Stimulated activated CD4-positive, alpha-beta T cell treated with anti-CD3 and anti-CD28 coated beads, Interleukin-12 subunit alpha, Interleukin-12 subunit beta, amount 100 ng/mL, for 48 hours (primary cell): Measurements from ENCODE around the gene TNIK.

Source experiments
- DNase-seq, 3 donors: peaks; one replicate each; pipeline ENCODE4 v3.0.0-alpha.2; 2020; ENCODE audit warnings: low read depth in 2 of 3, low spot score in 1 of 3

Gene TNIK

DNA sequence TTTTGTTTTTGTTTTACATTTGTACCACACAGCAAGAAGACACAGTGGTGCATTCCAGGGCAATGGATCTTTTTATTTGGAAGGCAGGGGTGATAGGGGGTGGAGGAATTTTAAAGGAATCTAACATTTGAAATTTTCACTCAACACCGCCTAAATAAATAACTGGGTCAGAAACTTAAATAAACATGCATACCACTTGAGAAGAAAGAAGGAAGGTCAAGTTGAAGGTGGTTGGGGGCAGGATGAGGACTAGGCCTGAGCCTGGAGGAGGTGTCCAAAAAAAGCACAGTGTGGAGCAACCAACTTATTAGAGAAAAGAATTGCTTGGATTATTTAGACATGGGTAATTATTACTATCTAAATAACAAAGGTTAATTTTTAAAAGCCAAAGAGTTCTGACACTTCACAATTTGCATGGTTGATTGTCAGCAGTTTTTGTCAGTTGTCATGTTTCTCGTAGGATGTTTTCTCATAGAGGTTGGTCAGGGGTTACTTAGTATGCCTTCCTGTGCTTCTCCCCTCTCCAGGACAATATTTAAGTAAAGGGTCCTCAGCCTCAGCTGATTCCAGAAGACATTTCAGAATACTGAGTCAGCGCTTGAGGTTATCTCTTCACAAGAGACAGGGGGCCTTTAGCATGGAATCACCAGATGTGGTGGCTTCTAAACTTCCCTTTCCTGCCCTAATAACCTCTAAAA is 260.0 kb downstream of the TNIK start:
- DNase-seq = no peak

DNA sequence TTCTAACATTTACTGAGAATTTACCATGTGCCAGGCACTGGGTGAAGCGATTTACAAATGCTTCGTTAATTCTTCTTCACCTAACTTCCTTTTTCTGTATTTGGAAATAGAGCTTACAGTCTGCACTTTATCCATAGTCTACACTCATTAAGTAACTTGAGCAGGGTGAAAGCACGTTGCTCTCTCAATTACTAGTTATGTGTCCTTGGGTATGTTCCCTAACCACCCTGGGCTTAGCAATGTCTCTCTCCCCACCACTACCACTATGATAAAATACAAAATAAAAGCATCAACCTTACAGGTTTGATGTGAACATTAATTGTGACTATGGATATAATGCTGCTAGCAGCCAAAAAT is 260.8 kb downstream of the TNIK start:
- no peak for DNase-seq

DNA sequence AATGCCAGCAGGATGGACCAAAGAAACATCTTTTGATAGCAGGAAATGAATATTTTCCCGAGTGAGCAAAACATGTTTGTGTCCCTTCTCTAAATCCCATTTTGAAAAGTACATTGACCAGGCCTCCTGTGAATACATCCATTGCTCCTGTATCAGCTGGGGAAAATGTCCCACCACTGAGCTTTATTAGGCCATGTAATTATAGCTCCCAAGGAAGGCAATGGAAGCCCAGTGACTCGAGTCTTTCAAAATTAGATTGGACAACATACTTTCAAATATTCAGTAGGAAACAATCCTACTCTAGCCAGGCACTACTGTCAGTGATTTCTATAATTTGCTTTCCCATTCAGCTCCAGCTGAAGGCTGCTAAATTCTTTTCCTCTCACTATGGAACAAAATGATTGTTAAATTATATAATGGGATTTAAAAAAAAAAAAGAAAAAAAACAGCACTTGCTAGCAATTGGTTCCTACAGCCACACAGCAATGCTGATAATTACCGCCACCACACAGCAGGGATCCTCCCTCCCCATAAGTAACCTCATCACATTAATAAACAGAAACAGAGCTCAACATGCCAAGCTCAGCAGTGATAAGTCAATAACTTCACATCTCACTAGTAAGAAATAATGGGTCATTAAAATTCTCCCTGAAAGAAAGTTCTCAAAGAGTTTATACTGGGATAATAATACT is 261.3 kb downstream of the TNIK start:
- no peak for DNase-seq

DNA sequence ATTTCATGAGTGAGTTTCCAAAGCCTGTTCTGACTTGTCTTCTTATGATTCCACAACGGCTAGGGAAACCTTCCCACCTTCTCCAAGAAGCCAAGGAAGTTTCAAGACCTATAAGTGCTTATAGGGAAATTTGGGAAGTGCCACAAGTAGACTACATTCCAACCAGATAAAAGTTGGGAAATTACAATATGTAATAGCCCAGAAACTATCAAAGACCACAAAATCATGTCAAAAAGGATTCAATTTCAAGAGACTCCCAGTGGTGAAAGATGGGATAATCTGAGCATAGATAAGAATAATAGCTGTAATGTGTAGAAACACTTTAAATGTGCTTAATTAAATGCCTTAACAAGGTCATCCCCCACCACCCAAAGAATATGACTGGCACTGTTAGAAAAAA is 264.5 kb downstream of the TNIK start:
- no peak for DNase-seq

DNA sequence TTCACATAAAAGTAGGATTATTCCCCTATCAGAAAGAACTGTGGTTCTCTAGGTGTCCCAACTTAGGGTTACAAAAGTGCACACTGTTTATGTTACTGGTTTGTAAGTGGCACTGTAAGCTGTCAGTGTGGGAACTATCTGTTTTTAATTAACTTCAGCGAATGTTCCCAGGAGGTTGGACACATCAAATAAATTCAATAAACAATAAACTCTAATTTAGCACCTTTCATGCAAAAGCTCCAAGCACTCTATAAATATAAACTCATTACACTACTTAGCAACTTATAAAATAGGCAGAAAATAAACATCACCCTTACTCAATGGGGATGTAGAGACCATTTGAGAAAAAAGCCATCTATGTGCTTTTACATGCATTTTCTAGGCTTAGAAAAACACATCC is 265.2 kb downstream of the TNIK start:
- no peak for DNase-seq

DNA sequence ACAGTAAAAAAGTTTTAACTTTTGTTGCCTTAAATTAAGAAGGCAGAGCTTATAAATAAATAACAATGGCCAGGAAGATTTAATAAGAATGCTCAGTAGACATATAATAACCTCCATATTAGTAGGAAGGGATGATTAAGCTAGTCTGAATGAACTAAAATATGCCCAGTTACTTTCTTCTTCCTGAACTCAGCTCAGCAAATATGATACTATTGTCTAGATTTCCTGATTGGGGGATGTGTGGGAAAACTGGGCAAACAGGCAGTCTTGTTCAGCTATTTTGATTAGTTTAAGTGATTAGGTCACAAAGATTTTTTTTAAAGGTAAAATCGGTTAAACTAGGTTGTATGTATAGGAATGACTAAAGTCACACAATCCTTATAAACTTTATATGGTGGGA is 266.5 kb downstream of the TNIK start:
- no peak for DNase-seq

DNA sequence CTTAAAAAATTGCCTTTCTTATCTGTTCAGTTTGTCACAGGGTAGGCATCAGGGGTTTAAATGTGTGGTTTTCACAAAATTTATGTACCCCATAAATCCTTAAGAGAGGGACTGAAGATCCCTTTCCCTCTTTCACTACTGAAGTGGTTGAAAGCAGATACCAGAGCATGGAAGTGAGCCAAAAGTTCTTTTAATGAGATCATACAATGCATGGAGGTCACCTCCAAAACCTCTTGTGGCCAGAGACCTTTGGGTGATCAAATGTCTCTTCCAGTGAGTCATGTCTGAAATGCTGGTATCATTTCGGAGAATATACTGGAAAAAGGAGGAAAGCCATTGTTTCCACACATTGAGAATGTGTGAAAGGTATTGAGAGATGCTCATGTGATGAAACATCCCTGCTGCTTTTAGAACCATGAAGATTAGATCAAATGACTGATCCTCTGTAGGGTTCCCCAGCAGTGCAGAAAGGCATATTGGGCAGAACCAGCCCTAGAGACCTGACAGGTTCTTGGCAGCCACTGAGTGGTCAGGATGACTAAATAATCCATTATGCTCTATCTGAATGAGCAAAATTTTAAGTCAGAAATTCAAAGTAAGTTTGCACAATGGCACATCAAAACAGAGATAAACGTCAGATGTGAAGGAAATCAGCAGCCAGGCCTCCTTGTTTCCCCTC is 267.9 kb downstream of the TNIK start:
- no peak for DNase-seq

DNA sequence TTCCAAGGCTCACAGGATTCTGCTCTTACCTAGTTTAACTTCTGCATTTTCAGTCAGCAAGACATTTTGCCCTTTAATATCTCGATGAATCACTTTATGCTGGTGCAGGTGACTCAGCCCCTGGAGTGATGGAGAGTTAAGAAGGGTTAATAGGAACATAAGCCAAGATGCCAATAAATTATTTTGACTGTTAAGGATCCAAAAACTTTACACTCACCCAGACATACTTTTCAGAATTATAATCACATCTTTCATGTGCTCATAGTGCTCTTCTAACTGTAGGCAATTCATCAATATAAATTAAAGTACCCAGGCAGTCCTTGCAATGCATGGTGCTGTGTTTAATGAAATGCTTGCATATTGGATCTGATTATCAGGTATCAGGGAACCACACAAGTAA is 269.5 kb downstream of the TNIK start:
- DNase-seq = no peak

DNA sequence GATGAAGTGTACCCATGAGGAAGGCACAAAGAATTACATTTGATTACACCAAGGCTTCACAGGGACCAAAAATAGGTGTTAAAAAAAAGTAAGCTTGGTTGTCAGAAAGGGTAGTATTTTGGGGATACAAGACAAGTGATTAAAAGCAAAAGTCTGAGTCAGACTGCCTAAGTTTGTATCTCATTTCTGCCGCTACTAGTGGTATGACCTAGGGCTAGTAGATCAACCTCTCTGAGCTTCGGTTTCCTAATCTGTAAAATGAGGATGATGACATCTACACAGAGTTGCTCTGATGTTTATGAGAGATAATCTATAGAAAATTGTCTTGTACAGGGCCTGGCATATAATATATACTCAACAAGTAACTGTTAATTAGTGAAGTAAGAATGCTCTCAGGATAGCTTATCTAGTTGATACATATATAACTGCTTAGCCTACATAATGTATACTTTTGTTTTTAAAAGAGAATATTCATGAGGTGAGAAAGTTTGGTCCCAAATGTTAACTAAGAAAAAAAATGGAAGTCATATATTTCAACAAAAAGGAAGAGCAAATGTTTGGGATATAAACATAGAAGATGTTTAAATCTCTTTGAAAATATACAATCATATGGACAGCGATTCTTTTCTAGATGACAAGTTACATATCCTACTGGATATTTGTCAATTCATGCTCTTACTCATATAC is 270.7 kb downstream of the TNIK start:
- DNase-seq = no peak

DNA sequence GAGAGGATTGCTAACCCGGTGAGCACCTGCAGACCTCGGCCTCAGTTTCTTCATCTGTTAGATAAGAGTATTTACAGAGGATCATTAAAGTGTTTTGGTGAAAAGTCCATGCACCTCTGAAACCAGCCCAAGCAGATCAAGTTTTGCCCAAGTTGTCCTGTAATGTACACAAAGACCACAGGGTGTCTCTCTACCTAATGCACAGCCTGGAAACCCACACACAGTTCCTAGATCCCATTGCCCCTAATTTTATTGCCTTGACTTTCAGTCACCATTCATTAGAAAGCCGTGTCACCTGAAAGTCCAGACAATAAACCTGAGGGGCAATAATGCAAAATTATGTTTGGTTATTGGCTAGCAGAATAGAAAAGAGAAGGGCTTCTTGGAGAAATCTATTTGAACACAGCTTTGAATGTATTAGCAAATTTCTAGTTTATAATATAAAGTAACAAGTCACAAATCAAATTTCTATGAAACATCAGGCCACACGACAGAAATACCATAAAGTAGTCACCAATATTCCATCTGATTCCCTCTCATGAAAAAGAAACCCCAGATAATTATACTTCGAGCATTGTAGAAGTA is 272.4 kb downstream of the TNIK start:
- no peak for DNase-seq

DNA sequence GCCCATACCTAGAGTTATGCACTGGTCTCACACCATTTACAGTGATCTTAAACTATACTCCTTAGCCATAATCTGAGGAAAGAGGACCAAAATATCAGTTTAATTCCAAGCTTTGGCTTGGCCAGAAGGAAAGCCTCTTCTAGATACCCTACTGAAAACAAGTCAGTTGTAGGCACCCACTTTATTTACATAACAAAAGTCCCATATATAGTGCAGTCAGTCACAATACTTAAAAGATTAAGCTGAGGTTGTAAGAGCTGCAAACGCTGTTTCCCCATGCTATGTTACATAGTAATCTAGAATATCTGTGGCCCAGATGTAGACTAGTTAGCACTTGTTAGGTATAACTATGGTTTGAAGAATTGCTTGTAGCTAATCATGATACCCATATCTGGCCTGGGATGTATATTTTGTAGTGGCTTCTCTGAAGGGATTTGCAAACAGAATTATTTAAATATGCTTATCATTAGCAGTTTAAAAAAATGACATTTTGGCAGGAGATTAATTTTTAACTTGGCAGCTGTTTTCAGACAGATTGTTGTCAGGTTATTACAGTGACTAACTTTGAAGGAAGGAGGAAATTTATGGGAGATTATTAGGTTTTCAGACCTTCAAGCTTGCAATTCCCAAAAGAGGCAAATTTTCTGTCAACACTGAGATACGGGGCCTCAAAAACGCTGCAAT is 273.2 kb downstream of the TNIK start:
- DNase-seq = no peak

DNA sequence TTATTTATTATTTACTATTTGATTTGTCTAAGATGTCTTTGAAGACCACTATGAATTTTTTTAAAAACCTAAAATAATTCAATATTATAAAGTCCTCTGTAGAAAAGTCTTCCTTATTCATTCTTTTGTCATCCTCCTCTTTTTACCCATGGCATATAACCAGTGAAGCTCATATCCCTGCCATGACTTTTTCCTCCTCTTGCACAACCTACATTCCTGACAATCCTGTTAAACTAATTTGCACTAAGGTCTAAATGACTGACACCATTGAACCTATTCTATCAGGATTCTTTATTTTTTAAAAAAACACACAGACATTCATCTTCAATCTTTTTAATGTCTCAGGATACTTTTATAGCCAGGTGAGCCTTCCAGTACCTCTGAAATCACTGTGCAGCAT is 273.8 kb downstream of the TNIK start:
- DNase-seq = no peak

DNA sequence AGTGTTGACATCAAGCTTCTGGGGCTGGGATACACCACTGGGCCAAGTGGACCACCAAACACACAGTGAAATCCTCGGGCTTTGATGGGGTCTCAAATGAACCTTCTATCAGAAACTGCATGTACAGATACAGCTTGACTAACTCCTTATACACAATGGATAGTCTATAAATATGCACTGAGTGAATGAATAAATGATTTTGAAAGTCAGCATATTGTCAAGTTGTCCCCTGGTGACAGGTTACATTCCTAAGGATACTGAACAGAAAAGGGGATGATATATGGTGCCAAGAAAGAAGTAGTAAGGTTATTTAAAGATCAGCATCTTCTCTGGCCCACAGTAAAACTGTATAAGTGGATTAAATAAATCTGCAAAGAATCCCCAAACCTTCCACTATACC is 274.2 kb downstream of the TNIK start:
- no peak for DNase-seq

DNA sequence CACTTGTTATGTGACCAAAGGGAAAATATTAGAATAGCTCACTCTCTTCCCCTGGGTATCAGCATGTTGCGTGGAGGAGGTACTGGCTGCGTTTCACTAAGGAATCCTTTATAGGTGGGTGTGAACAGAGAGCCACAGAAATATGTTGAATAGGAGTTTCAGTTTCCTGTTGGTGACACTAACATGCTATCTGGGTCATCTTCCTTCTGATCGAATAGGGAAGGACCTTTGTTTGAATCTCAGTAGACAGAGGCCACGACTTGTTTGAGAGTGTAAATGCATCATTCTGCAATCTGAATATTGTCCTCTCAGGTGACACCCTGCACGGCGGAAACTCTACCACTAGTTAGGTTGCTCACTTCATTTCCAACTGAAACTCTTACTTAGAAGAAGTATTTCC is 275.8 kb downstream of the TNIK start:
- no peak for DNase-seq

DNA sequence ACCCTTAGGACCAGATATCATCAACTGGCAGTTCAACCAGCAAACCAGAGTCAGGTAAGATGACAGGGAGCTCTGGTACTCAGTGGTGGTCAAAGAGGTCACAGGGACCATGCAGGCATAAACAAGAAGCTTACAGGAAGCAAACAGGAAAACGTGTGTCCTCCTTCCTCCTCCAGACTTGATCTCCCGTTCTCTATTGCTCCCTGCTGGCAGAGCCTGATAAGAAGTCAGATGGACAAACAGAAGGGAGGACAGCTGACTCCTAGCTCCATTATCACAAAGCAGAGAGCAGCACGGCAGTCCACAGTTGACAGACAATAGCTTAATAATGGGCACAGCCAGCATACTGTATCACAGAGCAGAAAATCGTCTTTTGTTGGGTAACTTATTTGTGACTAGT is 277.2 kb downstream of the TNIK start:
- no peak for DNase-seq

DNA sequence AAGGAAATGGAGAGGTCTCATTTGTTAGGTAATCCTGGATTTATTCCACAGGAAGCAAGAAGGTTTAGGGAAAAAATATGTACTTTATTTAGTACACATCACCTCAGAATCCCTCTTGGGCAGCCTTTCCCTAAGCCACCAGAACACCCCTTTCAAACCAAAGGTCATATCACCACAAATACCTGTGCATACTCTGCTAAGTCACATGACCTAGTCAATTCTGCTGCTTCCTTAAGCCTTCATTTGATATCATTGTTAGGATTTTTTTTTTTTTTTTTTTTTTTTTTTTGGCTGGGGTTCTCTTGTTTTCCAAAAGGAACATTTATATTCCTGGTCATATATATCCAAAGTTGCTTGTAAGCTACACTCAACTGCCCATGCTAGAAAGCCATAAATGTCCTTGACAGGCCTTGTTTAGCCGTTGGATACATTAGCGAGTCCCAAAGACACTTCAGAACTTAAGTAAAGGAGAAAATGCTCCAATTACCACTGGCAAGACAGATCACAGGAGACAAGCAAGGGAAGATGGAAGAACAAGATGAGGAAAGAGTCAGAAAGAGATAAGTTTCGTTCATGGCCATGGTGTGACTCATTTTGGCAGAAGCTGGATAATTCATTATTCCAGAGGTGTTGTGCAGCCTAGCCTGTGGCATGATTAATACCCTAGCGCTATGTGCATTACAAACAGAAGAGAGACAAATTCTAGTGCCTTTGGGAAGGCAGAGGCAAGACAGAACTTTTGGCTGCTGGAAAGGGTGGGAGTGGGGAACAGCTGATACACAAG is 278.1 kb downstream of the TNIK start:
- no peak for DNase-seq

DNA sequence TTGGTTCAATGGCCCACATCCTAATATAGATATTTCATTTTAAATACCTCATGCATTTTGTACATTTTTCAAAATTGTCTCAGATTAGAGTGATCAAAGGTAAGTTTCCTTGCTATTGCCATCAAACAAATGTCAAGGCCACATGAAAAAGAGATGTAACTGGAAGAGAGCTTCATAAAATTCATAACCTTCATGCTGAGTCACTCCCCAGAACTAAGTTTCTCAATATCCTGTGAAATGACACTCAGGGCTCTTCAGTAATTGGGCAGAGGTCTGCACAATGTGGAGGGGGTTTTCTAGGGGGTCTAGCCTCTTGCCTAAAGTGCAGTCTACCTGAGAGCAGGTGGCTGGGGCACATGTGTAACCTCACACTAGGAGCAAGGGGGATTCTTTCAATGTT is 281.5 kb downstream of the TNIK start:
- DNase-seq = no peak

DNA sequence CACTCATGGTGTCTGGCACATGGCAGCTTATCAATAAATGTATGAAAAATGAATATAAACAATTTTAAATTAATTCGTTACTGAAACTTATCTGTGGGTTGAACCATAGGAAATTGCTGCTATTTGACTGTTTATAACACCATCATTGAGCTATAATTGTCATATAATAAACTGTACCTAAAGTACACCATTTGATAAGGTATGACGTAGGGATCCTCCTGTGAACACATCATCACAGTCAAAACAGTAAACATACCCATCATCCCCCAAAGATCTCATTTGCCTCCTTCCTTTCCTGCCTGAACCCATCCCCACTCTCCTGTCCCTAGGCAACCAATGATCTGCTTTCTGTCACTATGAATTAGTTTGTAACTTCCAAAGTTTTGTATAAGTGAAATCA is 282.7 kb downstream of the TNIK start:
- DNase-seq = no peak

DNA sequence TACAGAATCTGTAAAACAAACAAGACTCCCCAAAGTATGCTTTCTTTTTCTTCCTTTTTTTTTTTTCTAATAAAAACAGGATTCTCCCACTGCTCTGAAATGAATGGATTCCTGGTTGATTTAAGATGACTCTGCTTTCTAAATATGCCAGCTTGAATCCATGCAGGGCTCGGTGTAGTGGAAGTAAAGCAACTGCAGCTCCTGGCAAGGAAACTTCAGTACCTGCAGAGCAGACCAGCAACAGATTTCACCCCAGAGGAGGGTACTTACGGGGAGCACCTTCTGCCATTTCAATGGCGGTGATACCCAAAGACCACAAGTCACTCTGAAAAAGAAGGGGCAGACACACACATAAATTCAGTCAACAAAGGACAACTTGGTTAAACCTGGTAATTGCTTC is 283.1 kb downstream of the TNIK start:
- DNase-seq = no peak

DNA sequence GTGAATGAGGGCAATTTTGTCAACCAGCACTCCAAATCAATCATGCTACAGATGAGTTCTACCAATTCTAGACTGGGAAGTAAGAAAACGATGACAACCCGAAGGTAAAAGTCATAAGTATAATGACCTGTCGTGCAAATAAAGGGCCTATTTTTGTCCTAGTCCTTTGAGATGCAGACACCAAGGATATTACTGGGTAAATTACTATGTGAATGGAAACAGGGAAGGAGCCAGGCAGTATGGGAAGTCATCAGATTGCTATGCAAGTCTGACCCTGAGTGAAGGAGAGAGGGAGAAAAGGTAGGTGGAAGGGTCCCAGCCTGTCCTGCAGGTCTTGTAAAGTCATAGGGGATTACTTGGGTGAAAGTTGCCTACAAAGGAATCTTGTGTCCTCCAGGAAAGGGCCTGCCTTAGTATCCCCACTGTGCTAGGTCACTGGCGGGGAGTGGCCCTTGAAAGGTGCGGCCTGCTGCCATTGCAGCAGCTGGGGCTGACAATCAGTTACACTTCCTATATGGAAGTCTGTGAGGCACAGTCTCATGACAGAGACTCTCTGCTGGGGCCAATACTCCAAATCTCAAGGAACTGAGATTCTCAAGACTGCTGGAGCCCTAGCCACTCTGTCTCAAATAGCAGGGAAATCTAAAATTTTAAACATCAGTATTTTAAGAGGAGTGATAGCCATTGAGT is 283.8 kb downstream of the TNIK start:
- DNase-seq = no peak
